Activated T-cell treated with anti-CD3 and anti-CD28 coated beads for 4 hours (primary cell): ENCODE results near the gene GNA12.
"Not testable (repeated sequence)": the region's sequence is repeated elsewhere in the genome, so short reads cannot be mapped to it uniquely, and the experiment has no call there.

Experiments used
- DNase-seq: peaks from one replicate; pipeline ENCODE4 v3.0.0-alpha.2; 2020

Gene GNA12

DNA sequence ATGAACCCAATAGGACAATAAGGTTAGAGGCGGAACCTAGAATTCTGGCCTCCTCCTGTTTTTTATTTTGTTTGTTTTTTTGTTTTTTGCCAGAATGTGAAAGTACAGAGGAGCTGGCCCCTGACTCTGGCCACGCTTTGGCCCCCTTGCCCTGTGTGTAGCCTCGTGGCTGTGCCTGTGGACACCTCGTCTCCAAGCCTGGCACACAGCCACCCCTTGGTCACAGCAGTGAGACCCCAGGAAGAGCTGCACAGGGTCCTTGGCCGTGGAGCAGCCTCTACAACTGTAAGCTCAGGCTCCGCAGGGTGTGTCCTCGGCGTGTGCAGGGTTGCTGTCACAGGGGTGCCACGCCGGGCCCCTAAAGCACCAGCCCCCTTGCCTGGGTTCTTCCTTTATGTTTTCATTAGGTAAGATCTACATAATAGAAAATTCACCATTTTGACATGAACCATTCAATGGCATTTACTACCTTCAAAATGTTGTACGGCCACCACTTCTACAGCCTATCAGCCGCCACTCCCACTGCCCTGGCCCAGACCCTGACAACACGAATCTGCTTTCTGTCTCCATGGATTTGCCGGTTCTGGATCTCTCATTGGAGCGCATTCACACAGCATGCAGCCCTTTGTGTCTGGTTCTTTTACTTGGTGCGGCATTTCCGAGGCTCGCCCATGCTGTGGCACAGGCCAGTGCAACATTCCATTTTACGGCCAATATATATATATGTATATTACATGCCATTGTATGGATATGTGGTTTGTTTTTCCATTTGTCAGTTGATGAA is 105.2 kb downstream of the GNA12 start:
- DNase-seq = no peak

GRCh38 chr7:2737771-2738540 is 106.2 kb downstream of the GNA12 start:
- no peak for DNase-seq

DNA sequence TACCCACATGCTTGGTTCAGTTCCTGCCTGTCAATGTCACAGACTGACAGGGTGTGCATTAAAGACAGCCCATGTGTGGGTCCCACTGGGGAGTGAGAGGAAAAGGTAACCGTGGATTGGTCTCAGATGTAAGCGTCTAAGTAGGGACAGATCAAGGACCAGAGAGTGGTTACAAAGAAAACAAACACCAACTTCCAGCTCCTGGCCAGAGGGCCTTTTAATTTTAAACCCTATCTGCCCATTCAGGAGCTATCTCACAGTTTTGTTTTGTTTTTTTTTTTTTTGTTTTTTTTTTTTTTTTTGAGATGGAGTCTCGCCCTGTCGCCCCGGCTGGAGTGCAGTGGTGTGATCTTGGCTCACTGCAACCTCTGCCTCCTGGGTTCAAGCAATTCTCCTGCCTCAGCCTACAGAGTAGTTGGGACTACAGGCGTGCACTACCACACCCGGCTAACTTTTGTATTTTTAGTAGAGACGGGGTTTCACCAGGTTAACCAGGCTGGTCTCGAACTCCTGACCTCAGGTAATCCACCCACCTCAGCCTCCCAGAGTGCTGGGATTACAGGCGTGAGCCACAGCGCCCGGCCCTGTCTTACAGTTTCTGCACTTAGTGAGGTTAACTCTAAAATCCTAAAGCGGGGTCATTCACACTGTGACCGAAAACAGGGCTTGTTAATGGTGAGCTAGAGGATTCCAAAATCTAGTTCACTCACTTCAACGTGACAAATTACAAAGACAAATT is 106.9 kb downstream of the GNA12 start:
- DNase-seq = not testable (repeated sequence)

GRCh38 chr7:2736411-2736914 is 107.6 kb downstream of the GNA12 start:
- no peak for DNase-seq

- no peak for DNase-seq
These were observed 108.4 kb downstream of the GNA12 start for GRCh38 chr7:2735744-2736143.

DNA sequence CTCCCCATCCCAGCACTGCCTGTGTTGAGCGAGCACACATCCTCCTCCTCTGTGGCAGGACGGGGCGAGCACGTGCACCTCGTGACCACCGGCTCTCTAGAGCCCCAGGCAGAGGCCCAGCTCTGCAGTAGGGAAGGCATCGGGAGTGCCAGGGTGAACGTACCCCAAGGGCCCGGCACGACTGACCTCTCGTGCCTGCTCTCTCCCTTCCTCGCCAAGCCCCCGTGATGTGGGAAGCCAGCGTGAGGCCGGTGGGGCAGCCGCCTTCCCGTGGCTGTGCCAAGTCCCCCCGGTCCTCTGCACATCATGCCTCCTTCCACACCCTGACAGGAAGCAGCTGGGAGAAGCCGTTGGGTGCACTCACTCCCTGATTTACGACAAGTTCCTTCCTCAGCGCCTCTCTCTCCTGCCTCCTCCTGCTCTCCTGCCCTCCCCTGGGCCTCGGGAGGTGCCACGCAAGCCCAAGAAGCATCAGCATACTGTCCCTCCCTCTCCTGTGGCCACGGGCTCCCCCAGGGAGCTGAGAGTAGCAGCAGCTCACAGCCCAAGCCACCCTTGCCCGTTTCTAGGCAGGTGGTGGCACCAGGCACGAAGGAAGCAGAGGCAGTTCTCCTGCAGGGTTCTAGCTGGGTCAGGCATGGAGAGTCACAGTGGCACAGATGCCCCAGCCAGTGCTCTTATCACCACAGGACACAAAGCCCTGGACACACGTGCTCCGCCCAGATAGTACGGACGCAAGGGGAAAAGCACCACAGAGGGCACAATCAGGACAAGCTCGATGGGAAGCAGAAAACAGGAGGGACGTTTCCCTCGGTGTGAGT is 109.1 kb downstream of the GNA12 start:
- DNase-seq = no peak

GRCh38 chr7:2734084-2734686 is 109.9 kb downstream of the GNA12 start:
- no peak for DNase-seq

DNA sequence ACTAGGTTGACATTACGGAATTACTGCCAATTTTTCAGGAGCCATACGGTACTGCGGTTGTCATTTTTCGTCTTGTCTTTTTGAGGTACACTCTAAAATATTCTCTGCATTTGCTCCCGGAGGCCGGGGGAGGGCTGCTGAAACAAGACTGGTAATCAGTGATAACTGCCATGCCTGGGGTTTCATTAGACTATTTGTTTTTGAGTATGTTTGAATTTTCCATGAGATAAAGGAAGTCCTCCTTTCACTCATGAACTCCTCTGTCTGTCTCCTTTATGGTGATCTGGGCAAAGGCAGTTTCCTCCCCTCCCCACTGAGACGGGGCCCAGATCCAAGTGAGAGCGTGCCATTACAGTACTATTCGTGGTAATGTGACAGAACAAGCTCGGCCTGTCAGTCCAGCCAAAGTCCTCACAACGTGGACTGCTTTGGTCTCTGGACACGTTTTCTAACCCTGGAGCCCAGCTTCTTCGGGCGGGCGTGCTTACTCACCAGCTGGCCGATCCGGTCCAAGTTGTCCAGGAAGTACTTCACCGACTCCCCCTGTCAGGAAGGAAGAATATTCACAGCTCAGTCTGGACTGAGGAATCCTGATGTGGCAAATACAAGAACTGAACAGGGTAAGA is 111.0 kb downstream of the GNA12 start:
- no peak for DNase-seq

- no peak for DNase-seq
These were observed 111.7 kb downstream of the GNA12 start for GRCh38 chr7:2732388-2732787.

DNA sequence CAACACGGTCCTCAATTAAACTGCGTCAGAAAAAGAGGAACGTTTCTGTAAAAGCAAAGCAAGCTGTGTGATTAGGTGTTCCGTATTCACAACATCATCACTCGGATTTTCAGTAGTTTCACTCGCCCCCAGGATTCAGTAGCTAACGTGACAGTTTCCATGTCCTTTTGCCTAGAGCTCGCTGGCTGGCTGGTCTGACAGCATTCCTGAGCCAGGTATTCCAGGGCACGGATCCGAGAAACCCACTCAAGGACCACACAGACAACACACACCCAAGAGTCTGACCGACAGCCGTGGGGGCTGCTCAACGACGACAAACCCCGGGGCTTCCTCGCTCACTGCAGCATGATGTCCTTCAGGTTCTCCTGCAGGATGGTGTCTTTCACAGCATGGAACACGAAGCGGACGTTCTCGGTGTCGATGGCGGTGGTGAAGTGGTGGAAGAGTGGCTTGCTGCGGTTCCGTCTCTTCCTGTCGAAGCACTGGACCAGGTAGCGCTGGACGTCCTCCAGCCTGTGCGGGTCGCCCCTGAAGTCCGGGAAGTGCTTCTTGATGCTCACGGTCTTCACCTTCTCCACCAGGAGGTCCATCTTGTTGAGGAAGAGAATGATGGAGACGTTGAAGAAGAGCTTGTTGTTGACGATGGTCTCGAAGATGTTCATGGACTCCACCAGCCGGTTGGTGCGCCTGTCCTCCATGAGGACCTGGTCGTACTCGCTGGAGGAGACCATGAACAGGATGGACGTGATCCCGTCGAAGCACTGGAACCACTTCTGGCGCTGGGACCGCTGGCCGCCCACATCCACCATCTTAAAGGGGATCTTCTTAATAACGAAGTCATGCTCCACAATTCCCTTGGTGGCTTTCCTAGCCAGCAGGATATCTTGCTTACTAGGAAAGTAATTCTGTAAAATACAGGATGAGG is 113.0 kb downstream of the GNA12 start:
- DNase-seq = no peak

DNA sequence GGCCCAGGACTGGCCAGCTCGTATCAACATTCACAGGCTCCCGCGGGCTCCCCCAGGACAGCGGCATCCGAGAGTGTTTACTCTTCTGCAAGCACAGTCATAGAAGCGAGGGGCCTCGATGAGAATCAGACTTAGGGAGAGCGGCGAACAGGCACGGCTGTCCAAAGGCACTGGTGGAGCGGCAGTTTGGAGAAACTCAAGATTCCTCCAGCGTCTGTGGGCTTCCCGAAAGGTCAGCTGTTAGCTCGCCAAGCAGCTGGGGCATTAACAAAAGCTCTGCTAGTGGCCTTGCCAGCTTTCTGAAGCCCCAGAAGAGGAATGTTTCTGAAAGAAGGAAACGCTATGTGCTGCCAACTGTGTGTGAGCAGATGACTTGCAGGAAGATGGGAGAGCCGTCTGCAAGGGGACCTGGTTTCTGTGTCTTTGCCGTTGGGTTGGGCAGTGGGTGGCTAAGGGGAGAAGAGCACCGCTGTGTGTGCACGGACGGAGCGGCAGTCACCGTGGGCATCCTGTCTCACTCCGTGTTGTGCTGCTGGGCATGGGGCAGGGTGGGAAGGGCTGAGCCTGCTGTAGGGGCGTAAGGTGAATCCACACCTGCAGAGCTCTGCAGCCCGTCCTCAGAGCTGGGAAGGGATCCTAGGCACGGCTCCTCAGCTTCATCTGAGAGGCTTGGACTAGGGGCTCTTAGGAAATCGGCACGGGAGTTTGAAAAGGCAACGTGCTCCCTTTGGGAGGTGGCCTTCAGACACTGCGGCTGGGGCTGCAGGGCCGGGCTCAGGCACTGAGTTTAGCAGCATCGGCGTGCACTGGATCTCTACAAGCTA is 114.0 kb downstream of the GNA12 start:
- DNase-seq = no peak

GRCh38 chr7:2729031-2729892 is 114.8 kb downstream of the GNA12 start:
- DNase-seq = no peak

GRCh38 chr7:2728316-2729030 is 115.6 kb downstream of the GNA12 start:
- no peak for DNase-seq

- DNase-seq = not testable (repeated sequence)
These were observed 116.9 kb downstream of the GNA12 start for GRCh38 chr7:2727206-2727605.

GRCh38 chr7:2726316-2727018 is 117.6 kb downstream of the GNA12 start:
- no peak for DNase-seq

GRCh38 chr7:2725178-2726105 is 118.7 kb downstream of the GNA12 start:
- DNase-seq = no peak
